Measurements from ENCODE around the gene RASGRP1.
A peak's percentile ranks its signal among the peaks of the same experiment; 100 is the strongest.

DNA sequence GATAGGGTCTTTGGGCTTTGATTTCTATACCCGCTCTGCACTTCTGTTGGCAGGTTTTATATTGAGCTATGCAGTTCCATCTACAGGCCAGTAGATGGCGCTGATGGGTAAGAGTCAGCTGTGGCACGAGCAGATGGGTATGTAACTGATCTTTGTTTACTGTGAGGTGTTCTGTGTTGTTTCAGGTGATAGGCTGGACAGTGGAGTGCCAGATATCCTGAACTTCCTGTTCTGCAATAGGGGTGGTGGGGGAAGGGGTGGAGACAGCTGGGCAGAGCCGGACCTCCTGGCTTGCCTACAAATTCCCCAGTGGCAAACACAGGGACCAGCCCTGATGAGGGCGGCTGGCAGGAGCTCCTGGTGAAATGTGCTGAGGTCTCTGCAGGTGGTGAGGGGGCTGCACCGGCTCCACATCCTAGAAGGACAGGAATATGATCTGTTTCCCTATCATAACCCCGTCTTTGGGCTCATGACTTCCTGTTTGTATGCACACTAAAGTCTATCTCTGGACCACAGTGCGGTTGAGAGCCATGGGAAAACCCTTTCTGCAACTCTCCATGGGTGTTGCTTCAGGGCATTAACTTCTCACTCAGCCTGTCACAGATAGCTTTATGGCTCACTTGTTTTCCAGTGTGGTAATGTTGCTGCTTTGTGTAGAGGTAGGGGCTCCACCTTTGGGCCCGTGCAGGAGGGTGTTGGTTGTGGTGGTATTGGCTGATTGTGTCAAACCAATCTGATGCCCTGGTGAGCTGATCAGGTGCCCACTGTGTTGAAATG lies 124.1 kb downstream of the RASGRP1 start:
- TF ChIP-seq, protein P1, sequence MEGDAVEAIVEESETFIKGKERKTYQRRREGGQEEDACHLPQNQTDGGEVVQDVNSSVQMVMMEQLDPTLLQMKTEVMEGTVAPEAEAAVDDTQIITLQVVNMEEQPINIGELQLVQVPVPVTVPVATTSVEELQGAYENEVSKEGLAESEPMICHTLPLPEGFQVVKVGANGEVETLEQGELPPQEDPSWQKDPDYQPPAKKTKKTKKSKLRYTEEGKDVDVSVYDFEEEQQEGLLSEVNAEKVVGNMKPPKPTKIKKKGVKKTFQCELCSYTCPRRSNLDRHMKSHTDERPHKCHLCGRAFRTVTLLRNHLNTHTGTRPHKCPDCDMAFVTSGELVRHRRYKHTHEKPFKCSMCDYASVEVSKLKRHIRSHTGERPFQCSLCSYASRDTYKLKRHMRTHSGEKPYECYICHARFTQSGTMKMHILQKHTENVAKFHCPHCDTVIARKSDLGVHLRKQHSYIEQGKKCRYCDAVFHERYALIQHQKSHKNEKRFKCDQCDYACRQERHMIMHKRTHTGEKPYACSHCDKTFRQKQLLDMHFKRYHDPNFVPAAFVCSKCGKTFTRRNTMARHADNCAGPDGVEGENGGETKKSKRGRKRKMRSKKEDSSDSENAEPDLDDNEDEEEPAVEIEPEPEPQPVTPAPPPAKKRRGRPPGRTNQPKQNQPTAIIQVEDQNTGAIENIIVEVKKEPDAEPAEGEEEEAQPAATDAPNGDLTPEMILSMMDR (IDR thresholded peaks at IDR 0.05), result peak; percentile 75 to 86
- TF ChIP-seq POLR2A (IDR thresholded peaks at IDR 0.05), result no peak
- no peak for TF ChIP-seq EP300 (IDR thresholded peaks at IDR 0.05)
- TF ChIP-seq POLR2AphosphoS5 (IDR thresholded peaks at IDR 0.05), result no peak

All from suprapubic skin (tissue), 4 donors.